Right hindlimb (tissue), 1 donor: ENCODE data around the gene KIF1B.
"Not testable (repeated sequence)": the region's sequence is repeated elsewhere in the genome, so short reads cannot be mapped to it uniquely, and the experiment has no call there.

Experiments used
- DNase-seq: peaks from one replicate; pipeline ENCODE4 v3.0.0-alpha.2; 2018

The KIF1B gene

GRCh38 chr1:10398278-10398733 lies 187.9 kb downstream of the KIF1B start:
- DNase-seq: no peak

GRCh38 chr1:10398734-10399443 lies 188.5 kb downstream of the KIF1B start, which contains the start of gene PGD:
PGD (plus strand) TSS chr1:10399064; CDS start chr1:10399118, 54 bp downstream.
- DNase-seq: peak; percentile 99

GRCh38 chr1:10399444-10399941 lies 189.1 kb downstream of the KIF1B start:
- no peak for DNase-seq

- DNase-seq: no peak
These were observed 189.6 kb downstream of the KIF1B start for GRCh38 chr1:10400013-10400412.

- no peak for DNase-seq
These were observed 190.9 kb downstream of the KIF1B start for GRCh38 chr1:10401281-10401680.

GRCh38 chr1:10402729-10403274 lies 192.4 kb downstream of the KIF1B start:
- no peak for DNase-seq

GRCh38 chr1:10407201-10407600 lies 196.8 kb downstream of the KIF1B start:
- no peak for DNase-seq

GRCh38 chr1:10415211-10415930 lies 205.0 kb downstream of the KIF1B start:
- no peak for DNase-seq

GRCh38 chr1:10415967-10416366 lies 205.6 kb downstream of the KIF1B start:
- DNase-seq: not testable (repeated sequence)

- DNase-seq: not testable (repeated sequence)
These were observed 208.4 kb downstream of the KIF1B start for GRCh38 chr1:10418741-10419140.

GRCh38 chr1:10419351-10419750 lies 209.0 kb downstream of the KIF1B start:
- no peak for DNase-seq

- DNase-seq: no peak
These were observed 211.3 kb downstream of the KIF1B start for GRCh38 chr1:10421637-10422036.

- peak; percentile 75 for DNase-seq
These were observed 213.7 kb downstream of the KIF1B start for GRCh38 chr1:10424034-10424433.

- DNase-seq: no peak
These were observed 214.3 kb downstream of the KIF1B start for GRCh38 chr1:10424651-10425050.

GRCh38 chr1:10425826-10426534 lies 215.6 kb downstream of the KIF1B start:
- DNase-seq: not testable (repeated sequence)

GRCh38 chr1:10426535-10426848 lies 216.1 kb downstream of the KIF1B start:
- DNase-seq: not testable (repeated sequence)

GRCh38 chr1:10428984-10429383 lies 218.6 kb downstream of the KIF1B start:
- DNase-seq: no peak

GRCh38 chr1:10429868-10430215 lies 219.5 kb downstream of the KIF1B start:
- no peak for DNase-seq

- peak; percentile 93 for DNase-seq
These were observed 220.1 kb downstream of the KIF1B start, which contains the start of gene CENPS for GRCh38 chr1:10430216-10431069. CENPS (plus strand) TSS chr1:10430433; CDS start chr1:10430518, 85 bp downstream.
